Lower lobe of right lung (tissue), 2 donors: ENCODE measurements around the gene SSU72. TPM values are rescaled to one million over a fixed set of nuclear protein-coding genes. Genes with fewer than 3 reads are reported as not detected.

Experiments
- ATAC-seq, 2 donors: fragments of 200-7000 bp; cut with Tn5 transposase; one replicate each; pipeline ENCODE4 v1.9.1; 2020 to 2022; ENCODE audit warnings: mild to moderate bottlenecking in 2 of 2, moderate library complexity in 2 of 2
- DNase-seq: peaks from one replicate; pipeline ENCODE4 v3.0.0-alpha.2; 2020
- H3K27ac ChIP-seq: fragments of 200-600 bp; one replicate; pipeline ENCODE4 v1.8.0; 2022
- H3K27me3 ChIP-seq: fragments of 200-600 bp; one replicate; pipeline ENCODE4 v1.8.0; 2022; ENCODE audit warnings: low read depth
- H3K36me3 ChIP-seq: fragments of 200-600 bp; one replicate; pipeline ENCODE4 v1.8.0; 2022; ENCODE audit warnings: mild to moderate bottlenecking
- H3K4me1 ChIP-seq: fragments of 200-600 bp; one replicate; pipeline ENCODE4 v1.8.0; 2022
- H3K4me3 ChIP-seq: fragments of 200-600 bp; one replicate; pipeline ENCODE4 v1.8.0; 2022; ENCODE audit warnings: mild to moderate bottlenecking
- H3K9me3 ChIP-seq: fragments of 200-600 bp; one replicate; pipeline ENCODE4 v1.8.0; 2022
- intact Hi-C: fragments of 100-400 bp; cut with DNase I; formaldehyde crosslinking; loops from one replicate; pipeline ENCODE4 v1.11.0; 2022
- total RNA-seq: library from RNA; stranded (reverse); fragmentation: NEBNext Ultra II Directional; extraction: Animal tissue kit (Norgen Biotek cat#: 25700); gene quantifications from one replicate; pipeline ENCODE4 v1.2.1, GENCODE V29; 2021
- TF ChIP-seq, protein P1 (sequence below): fragments of 200-600 bp; IDR thresholded peaks from one replicate; pipeline ENCODE4 v1.8.0; 2022; ENCODE audit warnings: antibody characterized with exemption, mild to moderate bottlenecking
- donor health status: DM: no; HTN: yes; CAD: no; lungs with severe emphysema.

Gene SSU72
- total RNA-seq, 1 donor from 2014 or later, result 123 TPM

DNA sequence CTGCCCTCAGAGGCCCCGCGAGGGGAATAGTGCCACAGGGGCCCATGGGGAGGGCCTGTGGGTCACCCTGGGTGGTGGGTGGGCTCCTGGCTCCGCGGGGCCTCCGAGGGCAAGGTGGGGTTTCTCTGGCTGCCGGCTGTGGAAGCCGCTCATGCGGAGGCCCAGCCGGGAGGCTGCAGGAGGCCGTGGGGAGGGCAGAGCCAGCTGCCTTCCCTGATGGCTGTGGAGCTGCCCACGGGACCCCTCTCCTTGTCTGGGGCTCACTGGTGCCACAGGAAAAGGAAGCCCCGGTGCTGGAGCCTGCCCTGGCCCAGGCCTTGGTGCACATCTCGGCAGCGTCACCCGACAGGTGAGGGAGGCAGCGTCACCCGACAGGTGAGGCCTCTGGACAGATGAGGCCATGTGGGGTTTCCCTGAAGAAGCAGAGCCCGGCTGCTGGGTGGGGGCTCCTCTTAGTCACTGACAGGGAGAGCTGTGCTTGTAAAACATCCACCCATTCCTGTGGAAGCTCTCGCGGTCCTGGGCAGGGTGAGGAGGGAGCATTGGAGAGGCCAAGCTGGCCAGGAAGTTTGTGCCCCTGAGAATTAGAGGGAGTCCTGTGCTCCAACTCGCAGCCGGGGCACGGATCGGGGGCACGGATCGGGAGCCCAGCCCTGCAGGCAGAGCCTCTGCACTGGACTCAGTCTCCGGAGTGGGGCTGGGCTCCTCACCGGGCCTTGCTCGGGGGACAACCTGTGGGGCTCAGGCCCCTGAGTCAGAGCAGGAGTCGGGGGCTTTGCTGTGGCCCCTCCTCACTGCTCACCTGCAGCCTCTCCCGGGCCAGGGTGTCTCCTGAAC, 46.7 kb upstream of the SSU72 start:
- no peaks in the 10 kb centered on the region for H3K9me3 ChIP-seq
- H3K4me3 ChIP-seq, result no peak overlapping the region
- no peaks in the 10 kb centered on the region for H3K27me3 ChIP-seq
- ATAC-seq (no peak), DNase-seq (no peak)
- peaks cover 8% of the 10 kb centered on the region for H3K4me1 ChIP-seq
- peaks cover 14% of the 10 kb centered on the region for H3K36me3 ChIP-seq
- intact Hi-C loops, result no loop called here
- TF ChIP-seq, protein P1, sequence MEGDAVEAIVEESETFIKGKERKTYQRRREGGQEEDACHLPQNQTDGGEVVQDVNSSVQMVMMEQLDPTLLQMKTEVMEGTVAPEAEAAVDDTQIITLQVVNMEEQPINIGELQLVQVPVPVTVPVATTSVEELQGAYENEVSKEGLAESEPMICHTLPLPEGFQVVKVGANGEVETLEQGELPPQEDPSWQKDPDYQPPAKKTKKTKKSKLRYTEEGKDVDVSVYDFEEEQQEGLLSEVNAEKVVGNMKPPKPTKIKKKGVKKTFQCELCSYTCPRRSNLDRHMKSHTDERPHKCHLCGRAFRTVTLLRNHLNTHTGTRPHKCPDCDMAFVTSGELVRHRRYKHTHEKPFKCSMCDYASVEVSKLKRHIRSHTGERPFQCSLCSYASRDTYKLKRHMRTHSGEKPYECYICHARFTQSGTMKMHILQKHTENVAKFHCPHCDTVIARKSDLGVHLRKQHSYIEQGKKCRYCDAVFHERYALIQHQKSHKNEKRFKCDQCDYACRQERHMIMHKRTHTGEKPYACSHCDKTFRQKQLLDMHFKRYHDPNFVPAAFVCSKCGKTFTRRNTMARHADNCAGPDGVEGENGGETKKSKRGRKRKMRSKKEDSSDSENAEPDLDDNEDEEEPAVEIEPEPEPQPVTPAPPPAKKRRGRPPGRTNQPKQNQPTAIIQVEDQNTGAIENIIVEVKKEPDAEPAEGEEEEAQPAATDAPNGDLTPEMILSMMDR, result no peak
- H3K27ac ChIP-seq, result no peak overlapping the region

DNA sequence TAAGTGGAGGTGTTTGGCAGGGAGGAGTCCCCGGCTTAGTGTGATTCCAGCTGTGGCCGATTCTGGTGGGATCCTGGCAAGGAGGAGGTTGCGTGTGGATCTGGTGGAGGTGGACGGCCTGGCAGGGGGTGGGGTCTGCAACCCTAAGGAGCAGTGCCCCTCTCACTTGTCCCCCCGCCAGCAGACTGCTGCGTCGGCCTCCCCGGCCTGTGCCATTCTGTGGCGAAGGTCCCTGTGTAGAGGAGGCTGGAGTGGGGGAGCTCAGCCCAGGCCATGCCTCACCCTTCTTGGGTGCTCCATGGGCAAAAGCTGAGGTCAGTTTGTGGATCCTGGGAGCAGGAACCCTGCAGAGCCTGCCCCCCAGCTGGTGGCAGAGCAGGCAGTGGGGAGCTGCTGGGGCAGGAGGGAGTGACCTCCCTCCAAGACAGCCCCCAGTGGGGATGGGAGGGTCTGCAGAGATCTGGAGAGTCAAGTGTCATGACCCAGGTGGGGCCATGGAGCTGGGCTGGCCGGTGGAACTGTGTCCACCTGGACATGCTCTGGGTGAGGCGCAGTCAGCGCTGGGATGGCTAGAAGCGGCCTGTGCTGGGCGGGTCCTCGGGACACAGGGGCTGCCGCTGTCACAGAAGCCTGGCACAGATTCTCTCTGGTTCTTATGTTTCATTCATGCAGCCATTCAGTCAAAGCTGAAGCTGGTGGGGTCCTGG, 45.9 kb upstream of the SSU72 start:
- H3K4me3 ChIP-seq, result no peak overlapping the region
- TF ChIP-seq, protein P1, result no peak
- intact Hi-C loops, result no loop called here
- H3K27ac ChIP-seq, result no peak overlapping the region
- no peaks in the 10 kb centered on the region for H3K9me3 ChIP-seq
- H3K36me3 ChIP-seq, result peaks cover 14% of the 10 kb centered on the region
- H3K27me3 ChIP-seq, result no peaks in the 10 kb centered on the region
- peaks cover 10% of the 10 kb centered on the region for H3K4me1 ChIP-seq
- ATAC-seq (no peak), DNase-seq (no peak)

DNA sequence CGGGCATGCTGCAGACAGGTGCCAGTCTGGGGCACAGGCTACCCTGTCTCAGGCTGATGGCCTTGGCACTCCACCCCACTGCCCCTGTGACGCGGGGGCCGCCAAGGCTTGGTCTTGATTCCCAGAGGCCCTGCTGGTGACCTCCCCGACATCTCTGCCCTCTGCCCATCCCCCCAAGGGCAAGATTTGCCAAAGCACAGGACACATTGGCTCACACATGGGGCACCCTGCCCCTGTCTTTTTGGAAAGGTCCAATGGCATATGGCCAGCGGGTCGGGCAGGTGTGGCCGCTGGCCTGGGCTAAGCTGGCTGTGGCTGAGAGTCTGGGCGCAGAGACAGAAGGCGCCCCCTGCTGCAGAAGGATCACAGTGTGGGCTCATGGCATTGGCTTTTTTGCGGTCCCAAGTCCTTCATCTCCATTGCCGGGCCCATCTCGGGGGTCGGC, 45.3 kb upstream of the SSU72 start:
- Histone ChIP-seq H3K4me3 (no peak overlapping the region), H3K4me1 (peaks cover 10% of the 10 kb centered on the region), H3K27ac (no peak overlapping the region), H3K27me3 (no peaks in the 10 kb centered on the region), H3K9me3 (no peaks in the 10 kb centered on the region), H3K36me3 (peaks cover 14% of the 10 kb centered on the region)
- no peak for ATAC-seq
- intact Hi-C loops, result no loop called here
- DNase-seq, result peak; percentile 51
- TF ChIP-seq, protein P1, result no peak

DNA sequence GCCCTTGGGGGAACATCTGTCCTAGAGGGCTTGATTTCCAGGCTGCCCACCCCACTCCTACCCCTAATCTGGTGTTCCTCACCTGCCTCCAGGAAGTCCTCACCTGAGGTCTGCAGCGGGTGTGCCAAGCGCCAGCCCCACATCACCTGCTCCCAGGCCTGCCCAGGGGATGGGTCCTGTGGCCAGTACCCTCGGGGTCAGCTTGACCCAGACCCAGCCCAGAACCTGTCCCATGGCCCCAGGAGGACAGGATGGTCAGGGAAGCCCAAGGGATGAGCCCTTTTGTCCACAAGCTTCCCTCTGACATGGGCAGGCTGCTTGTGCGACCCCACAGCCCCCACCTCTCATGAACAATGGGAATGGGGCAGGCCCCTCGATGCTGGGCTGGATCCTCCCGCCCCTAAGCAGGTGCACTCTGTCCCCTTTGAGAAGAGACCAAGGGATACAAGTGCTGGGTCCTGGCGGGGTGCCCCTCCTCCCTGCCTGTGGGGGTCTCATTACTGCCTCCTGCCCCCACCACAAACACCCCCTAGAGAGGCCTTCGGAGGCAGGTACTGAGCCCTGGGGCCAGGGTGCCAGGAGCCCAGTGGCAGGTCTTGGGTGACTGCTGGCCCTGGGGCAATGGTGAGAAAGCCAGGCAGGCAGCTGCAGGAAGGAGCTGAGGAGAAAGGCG, 43.9 kb upstream of the SSU72 start:
- no peaks in the 10 kb centered on the region for H3K27me3 ChIP-seq
- no peak overlapping the region for H3K27ac ChIP-seq
- H3K9me3 ChIP-seq, result no peaks in the 10 kb centered on the region
- ATAC-seq (no peak), DNase-seq (no peak)
- H3K4me1 ChIP-seq, result peaks cover 23% of the 10 kb centered on the region
- no peak overlapping the region for H3K4me3 ChIP-seq
- intact Hi-C loops, result no loop called here
- TF ChIP-seq, protein P1, result no peak
- H3K36me3 ChIP-seq, result peaks cover 14% of the 10 kb centered on the region

DNA sequence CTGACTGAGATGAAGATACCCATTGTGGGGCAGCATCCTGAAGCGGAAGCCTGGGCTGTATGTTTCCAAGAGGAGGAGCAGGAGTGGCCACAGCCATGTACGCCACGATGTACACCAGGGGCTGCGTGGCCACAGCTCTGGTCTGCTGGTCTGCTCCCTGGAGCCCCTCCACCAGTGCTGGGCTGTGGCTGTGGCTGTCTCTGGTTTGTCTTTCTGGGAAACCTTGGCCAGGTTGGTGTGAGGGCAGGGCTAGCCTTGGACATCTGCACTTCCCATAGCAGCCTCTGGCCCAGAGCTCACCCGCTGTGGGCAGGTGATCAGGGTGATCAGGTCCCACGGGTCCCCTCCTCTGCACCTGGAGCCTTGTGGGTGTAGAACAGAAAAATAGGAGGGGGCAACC, 43.3 kb upstream of the SSU72 start:
- Histone ChIP-seq H3K36me3 (peaks cover 14% of the 10 kb centered on the region), H3K9me3 (no peaks in the 10 kb centered on the region), H3K4me3 (no peak overlapping the region), H3K27ac (no peak overlapping the region), H3K4me1 (peaks cover 28% of the 10 kb centered on the region), H3K27me3 (no peaks in the 10 kb centered on the region)
- ATAC-seq (no peak), DNase-seq (no peak)
- TF ChIP-seq, protein P1, result no peak
- intact Hi-C loops, result no loop called here
